Measurements from ENCODE around the gene PRDM16.

- TF ChIP-seq ZSCAN18 (tag by site-specific recombination; IDR thresholded peaks at IDR 0.05) (no peak), ZNF266 (tag by site-specific recombination; IDR thresholded peaks at IDR 0.05; ENCODE audit: low read depth) (no peak), ZNF704 (tag by site-specific recombination; IDR thresholded peaks at IDR 0.05) (no peak), CTCF (tag by site-specific recombination; IDR thresholded peaks at IDR 0.05) (no peak), ZSCAN16 (tag by site-specific recombination; IDR thresholded peaks at IDR 0.05) (no peak), ZNF792 (tag by site-specific recombination; IDR thresholded peaks at IDR 0.05) (no peak), REST (tag by site-specific recombination; IDR thresholded peaks at IDR 0.05) (no peak), YY1 (tag by site-specific recombination; IDR thresholded peaks at IDR 0.05) (no peak), ZNF112 (tag by site-specific recombination; IDR thresholded peaks at IDR 0.05) (no peak), SP2 (tag by site-specific recombination; IDR thresholded peaks at IDR 0.05) (no peak), ZNF350 (tag by site-specific recombination; IDR thresholded peaks at IDR 0.05) (no peak), ZNF561 (tag by site-specific recombination; IDR thresholded peaks at IDR 0.05; ENCODE audit: borderline replicate concordance) (no peak), MZF1 (tag by site-specific recombination; IDR thresholded peaks at IDR 0.05; ENCODE audit: borderline replicate concordance) (no peak)
These were observed 100.8 kb downstream of the PRDM16 start for GRCh38 chr1:3169665-3170356.
